GM13976 (cell line): ENCODE measurements around the gene MYZAP.

Experiments
- DNase-seq: peaks from one replicate; pipeline ENCODE4 v3.0.0; 2012; ENCODE audit warnings: low spot score
- CTCF ChIP-seq: IDR thresholded peaks from 2 replicates; pipeline ENCODE4 v1.5.1; 2012; ENCODE audit warnings: borderline replicate concordance, mild to moderate bottlenecking; ENCODE audit not compliant: insufficient read depth; ENCODE audit errors: extremely low read depth, missing control alignments, control extremely low read depth
- in situ Hi-C: fragments of 300-500 bp; cut with MboI; formaldehyde crosslinking; loops from one replicate; pipeline ENCODE4 v1.12.0; 2022; ENCODE audit warnings: low sequenced_read_pairs, mixed read lengths, inconsistent platforms; ENCODE audit not compliant: unreplicated experiment

Gene MYZAP

GRCh38 chr15:57600197-57600596 is 8.5 kb downstream of the MYZAP start:
- no peak for DNase-seq
- no peak for TF ChIP-seq CTCF
- in situ Hi-C loops: no loop called here

- in situ Hi-C loops: no loop called here
- no peak for TF ChIP-seq CTCF
- DNase-seq: no peak
Measured at GRCh38 chr15:57604507-57604906, 12.8 kb downstream of the MYZAP start.

DNA sequence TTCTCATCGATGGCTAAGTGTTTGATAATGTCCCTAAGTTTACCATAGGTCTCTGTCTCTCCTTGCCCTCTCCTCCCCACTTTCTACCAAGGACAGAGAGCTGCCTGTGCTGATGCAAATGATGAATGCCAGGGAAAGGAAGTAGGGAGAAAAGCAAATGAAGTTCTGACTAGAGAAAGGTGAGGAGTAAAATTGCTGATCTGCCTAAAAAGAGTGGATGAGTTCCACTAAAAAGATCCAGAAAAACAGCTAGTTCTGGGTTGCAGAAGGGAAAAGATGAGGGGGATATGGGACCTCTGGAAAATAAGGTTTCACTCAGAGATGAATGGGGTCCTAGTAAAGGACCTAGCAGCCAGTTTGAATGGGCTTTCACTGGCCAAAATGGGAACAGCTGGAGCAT is 13.8 kb downstream of the MYZAP start:
- TF ChIP-seq CTCF: no peak
- no peak for DNase-seq
- in situ Hi-C loops: no loop called here

DNA sequence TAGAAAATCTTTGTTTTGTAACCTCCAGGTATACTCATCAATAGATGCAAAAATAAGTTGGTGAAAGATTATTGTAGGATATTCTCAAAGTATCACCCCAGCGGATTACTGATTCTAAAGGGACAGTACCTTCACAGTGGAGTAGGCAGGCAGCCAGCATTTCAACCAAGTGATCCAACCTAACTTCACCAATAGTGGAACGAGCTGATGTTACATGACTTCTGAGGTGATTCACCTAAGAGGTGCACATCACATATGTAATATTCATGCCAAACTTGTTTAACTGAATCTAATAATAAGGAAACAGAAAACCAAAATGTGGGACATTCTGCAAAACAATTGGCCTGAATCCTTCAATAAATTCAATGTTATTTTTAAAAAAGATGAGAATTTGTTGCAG is 14.3 kb downstream of the MYZAP start:
- in situ Hi-C loops: no loop called here
- TF ChIP-seq CTCF: no peak
- DNase-seq: no peak

DNA sequence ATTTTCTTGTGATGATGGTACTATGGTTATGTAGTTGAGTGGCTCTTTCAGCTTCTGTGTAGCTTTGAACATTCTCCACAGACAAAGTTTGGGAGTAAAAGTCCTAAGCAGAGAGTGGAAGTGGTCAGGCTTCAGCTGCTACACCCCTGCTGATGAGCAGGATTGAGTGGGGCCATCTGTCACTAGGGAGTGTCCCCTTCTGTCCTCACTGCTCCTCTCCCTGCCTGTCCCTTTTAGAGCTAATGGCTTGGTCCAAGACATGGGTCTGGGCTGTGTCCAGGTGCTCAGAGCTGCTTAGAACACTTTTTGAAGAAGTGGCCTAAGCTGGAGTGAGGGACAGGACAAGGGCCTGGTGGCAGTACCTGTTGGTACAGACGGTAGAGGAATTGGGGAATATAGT is 15.1 kb downstream of the MYZAP start:
- no peak for DNase-seq
- in situ Hi-C loops: no loop called here
- TF ChIP-seq CTCF: no peak

GRCh38 chr15:57607570-57608000 is 15.9 kb downstream of the MYZAP start:
- no peak for DNase-seq
- in situ Hi-C loops: no loop called here
- TF ChIP-seq CTCF: no peak
